Measurements from ENCODE around the gene MLNR.

DNA sequence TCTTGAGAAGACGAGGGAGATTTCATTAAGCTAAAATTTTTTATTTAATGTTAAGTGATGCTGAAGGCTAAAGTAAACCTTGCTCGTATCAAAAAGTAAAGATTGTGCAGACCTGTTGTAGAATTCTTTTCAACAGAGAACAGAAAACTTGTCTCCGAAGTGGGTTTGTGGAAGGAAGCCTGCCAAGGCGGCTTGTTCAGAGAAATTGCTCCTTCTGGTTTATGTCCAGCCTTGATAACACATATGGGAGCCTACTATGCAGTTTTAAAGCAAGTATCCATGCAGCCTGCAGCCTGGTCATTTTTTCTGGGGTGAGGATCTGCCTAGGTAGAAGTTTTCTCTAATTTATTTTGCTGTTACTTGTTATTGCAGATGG is 1.4 kb downstream of the MLNR start:
- TF ChIP-seq RAD21 (IDR thresholded peaks at IDR 0.05; ENCODE audit: low read length), result no peak
- no peak for TF ChIP-seq EP300 (IDR thresholded peaks at IDR 0.05; ENCODE audit: borderline replicate concordance in 1 of 2, low read depth in 1 of 2, low read length in 1 of 2)
- TF ChIP-seq GABPA (IDR thresholded peaks at IDR 0.05; ENCODE audit: low read depth), result no peak
- TF ChIP-seq, protein P1, sequence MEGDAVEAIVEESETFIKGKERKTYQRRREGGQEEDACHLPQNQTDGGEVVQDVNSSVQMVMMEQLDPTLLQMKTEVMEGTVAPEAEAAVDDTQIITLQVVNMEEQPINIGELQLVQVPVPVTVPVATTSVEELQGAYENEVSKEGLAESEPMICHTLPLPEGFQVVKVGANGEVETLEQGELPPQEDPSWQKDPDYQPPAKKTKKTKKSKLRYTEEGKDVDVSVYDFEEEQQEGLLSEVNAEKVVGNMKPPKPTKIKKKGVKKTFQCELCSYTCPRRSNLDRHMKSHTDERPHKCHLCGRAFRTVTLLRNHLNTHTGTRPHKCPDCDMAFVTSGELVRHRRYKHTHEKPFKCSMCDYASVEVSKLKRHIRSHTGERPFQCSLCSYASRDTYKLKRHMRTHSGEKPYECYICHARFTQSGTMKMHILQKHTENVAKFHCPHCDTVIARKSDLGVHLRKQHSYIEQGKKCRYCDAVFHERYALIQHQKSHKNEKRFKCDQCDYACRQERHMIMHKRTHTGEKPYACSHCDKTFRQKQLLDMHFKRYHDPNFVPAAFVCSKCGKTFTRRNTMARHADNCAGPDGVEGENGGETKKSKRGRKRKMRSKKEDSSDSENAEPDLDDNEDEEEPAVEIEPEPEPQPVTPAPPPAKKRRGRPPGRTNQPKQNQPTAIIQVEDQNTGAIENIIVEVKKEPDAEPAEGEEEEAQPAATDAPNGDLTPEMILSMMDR (IDR thresholded peaks at IDR 0.05), result no peak
- no peak for TF ChIP-seq YY1 (IDR thresholded peaks at IDR 0.05; ENCODE audit: low read depth)
- no peak for TF ChIP-seq TAF1 (IDR thresholded peaks at IDR 0.05; ENCODE audit: borderline replicate concordance, low read depth, low read length)
- TF ChIP-seq, protein P2, sequence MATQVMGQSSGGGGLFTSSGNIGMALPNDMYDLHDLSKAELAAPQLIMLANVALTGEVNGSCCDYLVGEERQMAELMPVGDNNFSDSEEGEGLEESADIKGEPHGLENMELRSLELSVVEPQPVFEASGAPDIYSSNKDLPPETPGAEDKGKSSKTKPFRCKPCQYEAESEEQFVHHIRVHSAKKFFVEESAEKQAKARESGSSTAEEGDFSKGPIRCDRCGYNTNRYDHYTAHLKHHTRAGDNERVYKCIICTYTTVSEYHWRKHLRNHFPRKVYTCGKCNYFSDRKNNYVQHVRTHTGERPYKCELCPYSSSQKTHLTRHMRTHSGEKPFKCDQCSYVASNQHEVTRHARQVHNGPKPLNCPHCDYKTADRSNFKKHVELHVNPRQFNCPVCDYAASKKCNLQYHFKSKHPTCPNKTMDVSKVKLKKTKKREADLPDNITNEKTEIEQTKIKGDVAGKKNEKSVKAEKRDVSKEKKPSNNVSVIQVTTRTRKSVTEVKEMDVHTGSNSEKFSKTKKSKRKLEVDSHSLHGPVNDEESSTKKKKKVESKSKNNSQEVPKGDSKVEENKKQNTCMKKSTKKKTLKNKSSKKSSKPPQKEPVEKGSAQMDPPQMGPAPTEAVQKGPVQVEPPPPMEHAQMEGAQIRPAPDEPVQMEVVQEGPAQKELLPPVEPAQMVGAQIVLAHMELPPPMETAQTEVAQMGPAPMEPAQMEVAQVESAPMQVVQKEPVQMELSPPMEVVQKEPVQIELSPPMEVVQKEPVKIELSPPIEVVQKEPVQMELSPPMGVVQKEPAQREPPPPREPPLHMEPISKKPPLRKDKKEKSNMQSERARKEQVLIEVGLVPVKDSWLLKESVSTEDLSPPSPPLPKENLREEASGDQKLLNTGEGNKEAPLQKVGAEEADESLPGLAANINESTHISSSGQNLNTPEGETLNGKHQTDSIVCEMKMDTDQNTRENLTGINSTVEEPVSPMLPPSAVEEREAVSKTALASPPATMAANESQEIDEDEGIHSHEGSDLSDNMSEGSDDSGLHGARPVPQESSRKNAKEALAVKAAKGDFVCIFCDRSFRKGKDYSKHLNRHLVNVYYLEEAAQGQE (IDR thresholded peaks at IDR 0.05; ENCODE audit: low read depth, low read length), result no peak
- no peak for TF ChIP-seq SMC3 (IDR thresholded peaks at IDR 0.05; ENCODE audit: low read depth, low read length)
- TF ChIP-seq, protein P3, sequence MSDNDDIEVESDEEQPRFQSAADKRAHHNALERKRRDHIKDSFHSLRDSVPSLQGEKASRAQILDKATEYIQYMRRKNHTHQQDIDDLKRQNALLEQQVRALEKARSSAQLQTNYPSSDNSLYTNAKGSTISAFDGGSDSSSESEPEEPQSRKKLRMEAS (IDR thresholded peaks at IDR 0.05; ENCODE audit: low read depth), result no peak
- TF ChIP-seq FOXM1 (IDR thresholded peaks at IDR 0.05; ENCODE audit: low read depth), result no peak
- no peak for TF ChIP-seq EZH2phosphoT487 (IDR thresholded peaks at IDR 0.05; ENCODE audit: borderline replicate concordance, low read depth)
